Nephron (organoid): ENCODE measurements around the gene NDUFS6.

ENCODE experiments used
- H3K27ac Mint-ChIP-seq, 3 experiments: 2 replicates each; pipeline ENCODE4 v1.8.0; 2020; ENCODE audit warnings: mixed read lengths in 3 of 3, mild to moderate bottlenecking in 2 of 3, moderate library complexity in 1 of 3
- H3K27me3 Mint-ChIP-seq: 2 replicates; pipeline ENCODE4 v1.8.0; 2021; ENCODE audit warnings: low read depth, mild to moderate bottlenecking, moderate library complexity, mixed read lengths
- H3K36me3 Mint-ChIP-seq: 2 replicates; pipeline ENCODE4 v1.8.0; 2020; ENCODE audit warnings: low read depth, mixed read lengths
- H3K4me1 Mint-ChIP-seq: 2 replicates; pipeline ENCODE4 v1.8.0; 2020; ENCODE audit warnings: mixed read lengths
- H3K4me3 Mint-ChIP-seq, 3 experiments: 2 replicates each; pipeline ENCODE4 v1.8.0; 2020; ENCODE audit warnings: mild to moderate bottlenecking in 3 of 3, mixed read lengths in 3 of 3, moderate library complexity in 2 of 3
- H3K9me3 Mint-ChIP-seq: 2 replicates; pipeline ENCODE4 v1.8.0; 2020; ENCODE audit warnings: mixed read lengths
- CTCF ChIP-seq, 3 experiments: fragments of 200-600 bp; sonication (generic); IDR thresholded peaks; one replicate each; pipeline ENCODE4 v1.5.0; 2021; ENCODE audit warnings: antibody characterized with exemption in 3 of 3; ENCODE audit not compliant: unreplicated experiment in 3 of 3

NDUFS6 gene

GRCh38 chr5:1763960-1764605 is 37.1 kb upstream of the NDUFS6 start:
- no peaks in the 10 kb centered on the region for H3K36me3 Mint-ChIP-seq
- peaks cover 41% of the 10 kb centered on the region for H3K27me3 Mint-ChIP-seq
- peak in 1 of 3 experiments; percentile 20 for TF ChIP-seq CTCF (IDR thresholded peaks at IDR 0.05; ENCODE audit: unreplicated experiment in 3 of 3)
- peak overlapping the region in 1 of 3 experiments; percentile 34 for H3K4me3 Mint-ChIP-seq
- no peaks in the 10 kb centered on the region for H3K9me3 Mint-ChIP-seq
- H3K27ac Mint-ChIP-seq, result no peak overlapping the region
- peaks cover 12% of the 10 kb centered on the region for H3K4me1 Mint-ChIP-seq

- Mint-ChIP-seq H3K4me1 (peaks cover 12% of the 10 kb centered on the region), H3K36me3 (no peaks in the 10 kb centered on the region), H3K27me3 (peaks cover 37% of the 10 kb centered on the region), H3K27ac (no peak overlapping the region), H3K4me3 (no peak overlapping the region), H3K9me3 (no peaks in the 10 kb centered on the region)
- no peak for TF ChIP-seq CTCF (IDR thresholded peaks at IDR 0.05; ENCODE audit: unreplicated experiment in 3 of 3)
Observed at GRCh38 chr5:1764606-1764960, 36.6 kb upstream of the NDUFS6 start.

- TF ChIP-seq CTCF (IDR thresholded peaks at IDR 0.05; ENCODE audit: unreplicated experiment in 3 of 3), result no peak
- Mint-ChIP-seq H3K27me3 (peaks cover 41% of the 10 kb centered on the region), H3K4me1 (peaks cover 12% of the 10 kb centered on the region), H3K36me3 (no peaks in the 10 kb centered on the region), H3K27ac (no peak overlapping the region), H3K4me3 (no peak overlapping the region), H3K9me3 (no peaks in the 10 kb centered on the region)
Observed at GRCh38 chr5:1765141-1765879, 35.9 kb upstream of the NDUFS6 start.

- no peak overlapping the region for H3K27ac Mint-ChIP-seq
- no peaks in the 10 kb centered on the region for H3K9me3 Mint-ChIP-seq
- no peaks in the 10 kb centered on the region for H3K36me3 Mint-ChIP-seq
- peaks cover 12% of the 10 kb centered on the region for H3K4me1 Mint-ChIP-seq
- H3K4me3 Mint-ChIP-seq, result no peak overlapping the region
- no peak for TF ChIP-seq CTCF (IDR thresholded peaks at IDR 0.05; ENCODE audit: unreplicated experiment in 3 of 3)
- H3K27me3 Mint-ChIP-seq, result peaks cover 46% of the 10 kb centered on the region
Observed at GRCh38 chr5:1765880-1766235, 35.3 kb upstream of the NDUFS6 start.

GRCh38 chr5:1767524-1768282 is 33.5 kb upstream of the NDUFS6 start:
- TF ChIP-seq CTCF (IDR thresholded peaks at IDR 0.05; ENCODE audit: unreplicated experiment in 3 of 3), result no peak
- Mint-ChIP-seq H3K9me3 (peaks cover 2% of the 10 kb centered on the region), H3K27ac (no peak overlapping the region), H3K36me3 (no peaks in the 10 kb centered on the region), H3K4me1 (peaks cover 12% of the 10 kb centered on the region), H3K4me3 (no peak overlapping the region), H3K27me3 (peaks cover 49% of the 10 kb centered on the region)
